DOHH2 (cell line): Measurements from ENCODE around the gene OR8J1.

Source experiments
- H3F3A ChIP-seq: fragments of 200-600 bp; sonication (generic), shearing (Covaris generic); 2 replicates; pipeline ENCODE4 v1.6.0; 2016; ENCODE audit warnings: antibody characterized with exemption, mild to moderate bottlenecking; ENCODE audit not compliant: control insufficient read depth, insufficient read depth
- H3K27ac ChIP-seq: fragments of 200-600 bp; sonication (generic); 2 replicates; pipeline ENCODE4 v1.5.1; 2014; ENCODE audit warnings: low read depth, mild to moderate bottlenecking, low read length, moderate library complexity
- H3K27me3 ChIP-seq: fragments of 200-600 bp; sonication (generic); 2 replicates; pipeline ENCODE4 v1.6.1; 2014; ENCODE audit warnings: mild to moderate bottlenecking, low read length, mixed read lengths; ENCODE audit not compliant: control insufficient read depth
- H3K36me3 ChIP-seq: fragments of 200-600 bp; sonication (generic); 2 replicates; pipeline ENCODE4 v1.6.1; 2014; ENCODE audit warnings: mild to moderate bottlenecking, low read length, moderate library complexity, mixed read lengths; ENCODE audit not compliant: control insufficient read depth
- H3K4me1 ChIP-seq: fragments of 200-600 bp; sonication (generic); 2 replicates; pipeline ENCODE4 v1.6.1; 2014; ENCODE audit warnings: mild to moderate bottlenecking, low read length, mixed read lengths; ENCODE audit not compliant: control insufficient read depth
- H3K4me2 ChIP-seq: fragments of 200-600 bp; sonication (generic); 2 replicates; pipeline ENCODE4 v1.6.0; 2014; ENCODE audit warnings: mild to moderate bottlenecking, low read length, moderate library complexity
- H3K4me3 ChIP-seq: fragments of 200-600 bp; sonication (generic); 2 replicates; pipeline ENCODE4 v1.5.1; 2014; ENCODE audit warnings: mild to moderate bottlenecking, low read length, mixed read lengths
- H3K79me2 ChIP-seq: fragments of 200-600 bp; sonication (generic); 2 replicates; pipeline ENCODE4 v1.6.1; 2014; ENCODE audit warnings: mild to moderate bottlenecking, low read length, mixed read lengths; ENCODE audit not compliant: control insufficient read depth
- H3K9me2 ChIP-seq: fragments of 200-600 bp; sonication (generic); replicated peaks from 2 replicates; pipeline ENCODE4 v1.6.1; 2014; ENCODE audit warnings: mild to moderate bottlenecking, low read length, mixed read lengths; ENCODE audit not compliant: control insufficient read depth
- H3K9me3 ChIP-seq: fragments of 200-600 bp; sonication (generic); 2 replicates; pipeline ENCODE4 v1.6.1; 2014; ENCODE audit warnings: antibody characterized with exemption, low read length, mixed read lengths; ENCODE audit not compliant: control insufficient read depth, insufficient read depth
- H4K20me1 ChIP-seq: fragments of 200-600 bp; sonication (generic); 2 replicates; pipeline ENCODE4 v1.6.0; 2014; ENCODE audit warnings: low read depth, mild to moderate bottlenecking, antibody characterized with exemption, low read length, moderate library complexity; ENCODE audit not compliant: control insufficient read depth, insufficient read depth
- EZH2phosphoT487 ChIP-seq: fragments of 200-600 bp; sonication (generic); IDR thresholded peaks from 2 replicates; pipeline ENCODE4 v1.6.1; 2017; ENCODE audit warnings: borderline replicate concordance, mild to moderate bottlenecking, antibody characterized with exemption, low read length, moderate library complexity, mixed read lengths
- TF ChIP-seq, protein P1 (sequence below): fragments of 200-600 bp; sonication (generic); IDR thresholded peaks from one replicate; pipeline ENCODE4 v1.5.1; 2014; ENCODE audit warnings: antibody characterized with exemption, mild to moderate bottlenecking, low read depth, low read length; ENCODE audit not compliant: poor library complexity, severe bottlenecking

The OR8J1 gene

DNA sequence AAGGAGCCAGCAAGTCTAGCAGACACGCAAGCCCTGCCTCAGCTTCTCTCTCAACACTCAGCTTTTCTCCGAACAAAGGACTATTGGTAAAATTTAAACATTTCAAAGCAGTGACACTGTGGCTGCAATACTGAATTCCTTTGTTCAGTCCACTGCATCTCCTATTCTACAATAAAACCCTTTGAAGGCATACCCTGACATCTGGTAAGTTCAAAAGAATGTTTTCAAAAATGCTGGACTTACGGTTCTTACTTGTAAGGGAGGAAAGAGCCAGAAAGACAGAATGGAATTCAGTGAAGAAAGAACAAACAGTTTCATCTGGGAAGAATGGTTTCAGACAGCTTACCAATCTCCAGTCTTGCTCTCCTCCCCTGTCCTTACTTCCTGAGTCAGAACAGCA lies 20.9 kb upstream of the OR8J1 start:
- no peaks in the 10 kb centered on the region for H4K20me1 ChIP-seq
- no peak for TF ChIP-seq EZH2phosphoT487
- TF ChIP-seq, protein P1, sequence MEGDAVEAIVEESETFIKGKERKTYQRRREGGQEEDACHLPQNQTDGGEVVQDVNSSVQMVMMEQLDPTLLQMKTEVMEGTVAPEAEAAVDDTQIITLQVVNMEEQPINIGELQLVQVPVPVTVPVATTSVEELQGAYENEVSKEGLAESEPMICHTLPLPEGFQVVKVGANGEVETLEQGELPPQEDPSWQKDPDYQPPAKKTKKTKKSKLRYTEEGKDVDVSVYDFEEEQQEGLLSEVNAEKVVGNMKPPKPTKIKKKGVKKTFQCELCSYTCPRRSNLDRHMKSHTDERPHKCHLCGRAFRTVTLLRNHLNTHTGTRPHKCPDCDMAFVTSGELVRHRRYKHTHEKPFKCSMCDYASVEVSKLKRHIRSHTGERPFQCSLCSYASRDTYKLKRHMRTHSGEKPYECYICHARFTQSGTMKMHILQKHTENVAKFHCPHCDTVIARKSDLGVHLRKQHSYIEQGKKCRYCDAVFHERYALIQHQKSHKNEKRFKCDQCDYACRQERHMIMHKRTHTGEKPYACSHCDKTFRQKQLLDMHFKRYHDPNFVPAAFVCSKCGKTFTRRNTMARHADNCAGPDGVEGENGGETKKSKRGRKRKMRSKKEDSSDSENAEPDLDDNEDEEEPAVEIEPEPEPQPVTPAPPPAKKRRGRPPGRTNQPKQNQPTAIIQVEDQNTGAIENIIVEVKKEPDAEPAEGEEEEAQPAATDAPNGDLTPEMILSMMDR = no peak
- H3K27me3 ChIP-seq = no peaks in the 10 kb centered on the region
- H3K36me3 ChIP-seq = no peaks in the 10 kb centered on the region
- H3K79me2 ChIP-seq = no peaks in the 10 kb centered on the region
- no peak overlapping the region for H3K4me2 ChIP-seq
- no peaks in the 10 kb centered on the region for H3K9me3 ChIP-seq
- no peak overlapping the region for H3K27ac ChIP-seq
- no peaks in the 10 kb centered on the region for H3K4me1 ChIP-seq
- H3K9me2 ChIP-seq = no peaks in the 10 kb centered on the region; the same call in 1 of the 2 replicates
- H3K4me3 ChIP-seq = no peak overlapping the region
- no peaks in the 10 kb centered on the region for H3F3A ChIP-seq

DNA sequence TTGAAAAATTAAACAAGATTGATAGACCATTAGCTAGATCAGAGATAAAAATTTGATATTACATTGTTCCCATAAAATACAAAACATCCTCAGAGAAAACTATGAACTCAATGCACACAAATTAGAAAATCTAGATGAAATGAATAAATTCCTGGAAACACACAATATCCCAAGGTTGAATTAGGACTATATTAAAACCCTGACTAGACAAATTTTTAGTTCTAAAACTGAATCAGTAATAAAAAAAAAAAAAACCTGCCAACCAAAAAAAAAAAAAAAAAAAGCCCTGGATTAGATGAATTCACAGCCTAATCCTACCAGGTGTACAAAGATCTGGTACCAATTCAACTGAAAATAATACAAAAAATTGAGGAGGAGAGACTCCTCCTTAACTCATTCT lies 13.8 kb upstream of the OR8J1 start:
- Histone ChIP-seq H3F3A (no peaks in the 10 kb centered on the region), H3K27ac (no peak overlapping the region), H3K9me2 (no peaks in the 10 kb centered on the region; the same call in 1 of the 2 replicates), H3K9me3 (no peaks in the 10 kb centered on the region), H3K4me2 (no peak overlapping the region), H3K4me3 (no peak overlapping the region), H3K79me2 (no peaks in the 10 kb centered on the region), H3K4me1 (no peaks in the 10 kb centered on the region), H4K20me1 (no peaks in the 10 kb centered on the region), H3K27me3 (no peaks in the 10 kb centered on the region), H3K36me3 (no peaks in the 10 kb centered on the region)
- TF ChIP-seq, protein P1 = no peak
- TF ChIP-seq EZH2phosphoT487 = no peak

DNA sequence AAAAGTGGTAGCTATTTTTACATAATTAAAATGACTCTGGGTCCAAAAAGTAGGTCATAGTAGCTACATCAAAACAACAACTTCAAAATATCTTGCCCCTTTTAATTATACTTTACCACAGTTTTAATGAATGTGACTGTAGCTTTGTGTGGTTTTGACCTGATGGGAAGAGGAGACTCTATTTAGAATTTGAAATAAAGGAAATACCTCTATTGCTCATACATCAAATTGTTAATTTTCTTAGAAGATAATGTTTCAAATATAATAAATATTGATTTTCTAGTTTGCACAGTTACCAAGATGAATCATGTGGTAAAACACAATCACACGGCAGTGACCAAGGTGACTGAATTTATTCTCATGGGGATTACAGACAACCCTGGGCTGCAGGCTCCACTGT lies 8.4 kb upstream of the OR8J1 start, which contains the start of gene OR8K1:
Gene OR8K1 (plus strand): TSS at position 301 of the 400 bp plus-strand sequence. CDS start 0 bp downstream, at position 301.
- H3K9me2 ChIP-seq = no peaks in the 10 kb centered on the region
- no peaks in the 10 kb centered on the region for H3K4me1 ChIP-seq
- H3K4me2 ChIP-seq = no peak within 1 kb of the TSS
- TF ChIP-seq EZH2phosphoT487 = no peak
- TF ChIP-seq, protein P1 = no peak
- no peaks in the 10 kb centered on the region for H3F3A ChIP-seq
- H3K4me3 ChIP-seq = no peak within 1 kb of the TSS
- H4K20me1 ChIP-seq = no peaks in the 10 kb centered on the region
- no peaks in the 10 kb centered on the region for H3K36me3 ChIP-seq
- no peak within 1 kb of the TSS for H3K27ac ChIP-seq
- H3K27me3 ChIP-seq = no peaks in the 10 kb centered on the region
- H3K79me2 ChIP-seq = no peaks in the 10 kb centered on the region
- H3K9me3 ChIP-seq = no peaks in the 10 kb centered on the region
